Prostate gland (tissue), 2 donors: ENCODE data around the gene OSBPL6.

Experiments used
- POLR2A ChIP-seq: fragments of 450-650 bp; IDR thresholded peaks from one replicate; pipeline ENCODE4 v1.6.1; 2016; ENCODE audit warnings: antibody characterized with exemption, mild to moderate bottlenecking
- TF ChIP-seq, protein P1 (sequence below), 4 experiments: fragments of 200-600 bp in 2 of 4; fragments of 450-650 bp in 2 of 4; sonication (generic) in 2 of 4; IDR thresholded peaks; 1 replicate in 3 of 4; 2 replicates in 1 of 4; pipeline ENCODE4 v1.5.1; 2016 to 2019; ENCODE audit warnings: antibody characterized with exemption in 4 of 4, mild to moderate bottlenecking in 2 of 4, moderate library complexity in 2 of 4

DNA sequence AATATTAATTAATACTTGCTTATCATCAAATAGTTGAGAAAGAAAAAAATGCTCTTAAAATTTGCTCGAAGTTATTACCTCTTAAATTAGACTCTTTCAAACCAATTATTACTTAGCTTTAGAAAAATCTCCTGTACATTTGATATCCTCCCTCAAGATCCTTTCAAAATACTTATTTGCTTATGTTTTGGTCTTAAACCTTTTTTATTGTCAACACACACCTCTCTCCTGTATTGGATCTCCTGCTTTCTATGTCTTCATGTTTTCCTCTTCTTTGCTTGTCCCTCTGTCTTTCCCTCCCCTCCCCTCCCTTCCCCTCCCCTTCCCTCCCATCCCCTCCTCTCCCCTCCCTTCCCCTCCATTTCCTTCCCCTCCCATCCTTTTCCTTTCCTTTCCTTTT lies 14.0 kb downstream of the OSBPL6 start:
- TF ChIP-seq, protein P1, sequence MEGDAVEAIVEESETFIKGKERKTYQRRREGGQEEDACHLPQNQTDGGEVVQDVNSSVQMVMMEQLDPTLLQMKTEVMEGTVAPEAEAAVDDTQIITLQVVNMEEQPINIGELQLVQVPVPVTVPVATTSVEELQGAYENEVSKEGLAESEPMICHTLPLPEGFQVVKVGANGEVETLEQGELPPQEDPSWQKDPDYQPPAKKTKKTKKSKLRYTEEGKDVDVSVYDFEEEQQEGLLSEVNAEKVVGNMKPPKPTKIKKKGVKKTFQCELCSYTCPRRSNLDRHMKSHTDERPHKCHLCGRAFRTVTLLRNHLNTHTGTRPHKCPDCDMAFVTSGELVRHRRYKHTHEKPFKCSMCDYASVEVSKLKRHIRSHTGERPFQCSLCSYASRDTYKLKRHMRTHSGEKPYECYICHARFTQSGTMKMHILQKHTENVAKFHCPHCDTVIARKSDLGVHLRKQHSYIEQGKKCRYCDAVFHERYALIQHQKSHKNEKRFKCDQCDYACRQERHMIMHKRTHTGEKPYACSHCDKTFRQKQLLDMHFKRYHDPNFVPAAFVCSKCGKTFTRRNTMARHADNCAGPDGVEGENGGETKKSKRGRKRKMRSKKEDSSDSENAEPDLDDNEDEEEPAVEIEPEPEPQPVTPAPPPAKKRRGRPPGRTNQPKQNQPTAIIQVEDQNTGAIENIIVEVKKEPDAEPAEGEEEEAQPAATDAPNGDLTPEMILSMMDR (IDR thresholded peaks at IDR 0.05) = no peak
- no peak for TF ChIP-seq POLR2A
